Measurements from ENCODE around the gene FZR1. TPM values are rescaled to one million over a fixed set of nuclear protein-coding genes. Genes with fewer than 3 reads are reported as not detected.

Gene FZR1
- total RNA-seq, 1 experiment from 2014 or later, result 51.4 TPM

DNA sequence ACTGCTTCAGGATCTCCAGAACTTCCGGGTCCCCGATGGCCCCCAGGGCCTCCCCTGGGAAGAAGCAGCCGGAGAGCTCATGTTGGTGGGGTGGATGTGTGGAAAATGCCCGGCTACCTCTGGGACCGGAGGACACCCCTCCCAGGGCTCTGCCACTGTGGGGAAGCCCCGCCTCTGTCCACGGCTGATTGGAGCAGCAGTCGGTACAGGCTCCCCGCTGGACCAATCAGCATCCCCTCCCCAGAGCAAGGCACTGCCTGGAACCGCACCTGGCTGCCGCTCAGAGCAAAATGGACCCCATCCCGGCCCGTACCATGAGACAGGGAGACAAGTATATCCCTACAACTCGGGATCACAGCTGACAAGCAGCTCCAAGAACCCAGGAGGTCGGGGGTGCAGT lies 12.1 kb upstream of the FZR1 start:
- H2BK120ac ChIP-seq (ENCODE audit: low read depth, low read length, poor library complexity, severe bottlenecking), result no peak overlapping the region
- no peak overlapping the region for H4K8ac ChIP-seq (replicated peaks; ENCODE audit: insufficient read length, low read depth, low read length)
- no peak overlapping the region for H3K18ac ChIP-seq (ENCODE audit: insufficient read length, low read depth, low read length)
- H4K91ac ChIP-seq (ENCODE audit: insufficient read length, low read depth, low read length), result no peak overlapping the region
- no peak overlapping the region for H3K4ac ChIP-seq (ENCODE audit: low read depth, low read length)
- Mint-ChIP-seq H3K36me3 (ENCODE audit: insufficient read depth in 1 of 3, low read depth in 3 of 3) (peaks cover 20 to 50% (median 41%) of the 10 kb centered on the region in 3 experiments; a peak in 6 of 7 replicates), H3K4me1 (peaks cover under 1 to 1% of the 10 kb centered on the region in 2 experiments; a peak in 2 of 4 replicates), H3K9me3 (no peaks in the 10 kb centered on the region; a peak in 1 of 5 replicates), H3K4me3 (no peak overlapping the region; a peak in 1 of 5 replicates), H3K27ac (no peak overlapping the region), H3K27me3 (ENCODE audit: low read depth) (no peaks in the 10 kb centered on the region)
- no peak overlapping the region for H3T11ph ChIP-seq (ENCODE audit: low read length)
- TF ChIP-seq, protein P1, sequence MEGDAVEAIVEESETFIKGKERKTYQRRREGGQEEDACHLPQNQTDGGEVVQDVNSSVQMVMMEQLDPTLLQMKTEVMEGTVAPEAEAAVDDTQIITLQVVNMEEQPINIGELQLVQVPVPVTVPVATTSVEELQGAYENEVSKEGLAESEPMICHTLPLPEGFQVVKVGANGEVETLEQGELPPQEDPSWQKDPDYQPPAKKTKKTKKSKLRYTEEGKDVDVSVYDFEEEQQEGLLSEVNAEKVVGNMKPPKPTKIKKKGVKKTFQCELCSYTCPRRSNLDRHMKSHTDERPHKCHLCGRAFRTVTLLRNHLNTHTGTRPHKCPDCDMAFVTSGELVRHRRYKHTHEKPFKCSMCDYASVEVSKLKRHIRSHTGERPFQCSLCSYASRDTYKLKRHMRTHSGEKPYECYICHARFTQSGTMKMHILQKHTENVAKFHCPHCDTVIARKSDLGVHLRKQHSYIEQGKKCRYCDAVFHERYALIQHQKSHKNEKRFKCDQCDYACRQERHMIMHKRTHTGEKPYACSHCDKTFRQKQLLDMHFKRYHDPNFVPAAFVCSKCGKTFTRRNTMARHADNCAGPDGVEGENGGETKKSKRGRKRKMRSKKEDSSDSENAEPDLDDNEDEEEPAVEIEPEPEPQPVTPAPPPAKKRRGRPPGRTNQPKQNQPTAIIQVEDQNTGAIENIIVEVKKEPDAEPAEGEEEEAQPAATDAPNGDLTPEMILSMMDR (conservative IDR thresholded peaks at IDR 0.05), result no peak
- H4K5ac ChIP-seq (ENCODE audit: insufficient read length, low read depth, low read length), result no peak overlapping the region
- WGBS (ENCODE audit: extremely low coverage, insufficient read length, low lambda C conversion rate), result no CpG with 5 or more reads among the region's 15 CpGs
- H3K9ac ChIP-seq (ENCODE audit: extremely low read depth, insufficient read length, low read length), result no peak overlapping the region
- no peak overlapping the region for H3K23ac ChIP-seq (ENCODE audit: insufficient read length, low read depth, low read length)
- H3K4me1 ChIP-seq (ENCODE audit: insufficient read depth, low read length), result no peaks in the 10 kb centered on the region
- no peak overlapping the region for H3K56ac ChIP-seq (ENCODE audit: insufficient read length, low read depth, low read length)
- H3K79me2 ChIP-seq (ENCODE audit: insufficient read depth, low read length), result peaks cover 2% of the 10 kb centered on the region
- H2AK5ac ChIP-seq (ENCODE audit: insufficient read length, low read length), result no peak overlapping the region
- no peak overlapping the region for H2BK15ac ChIP-seq (ENCODE audit: low read depth, low read length)
- no peaks in the 10 kb centered on the region for H3K79me1 ChIP-seq (ENCODE audit: insufficient read depth, low read depth, low read length, poor library complexity, severe bottlenecking)
- no peak overlapping the region for H2BK20ac ChIP-seq (ENCODE audit: low read depth, low read length, poor library complexity, severe bottlenecking)
- H3K27me3 ChIP-seq (ENCODE audit: insufficient read depth, low read length), result no peaks in the 10 kb centered on the region
- no peak overlapping the region for H3K4me2 ChIP-seq (ENCODE audit: insufficient read depth, insufficient read length, low read length)
- H3K14ac ChIP-seq (ENCODE audit: insufficient read depth, low read length), result no peak overlapping the region; the same call in 1 of the 2 replicates
- no peak overlapping the region for H2BK5ac ChIP-seq (ENCODE audit: insufficient read length, low read length)
- no peak overlapping the region for H2AFZ ChIP-seq (ENCODE audit: low read length)
- no peak overlapping the region for H3K27ac ChIP-seq (ENCODE audit: insufficient read length, low read depth, low read length)
- H4K20me1 ChIP-seq (ENCODE audit: control insufficient read depth, insufficient read depth, insufficient read length), result no peaks in the 10 kb centered on the region
- H2BK12ac ChIP-seq (ENCODE audit: insufficient read length, low read depth, low read length), result no peak overlapping the region
- H3K9me3 ChIP-seq (ENCODE audit: control insufficient read depth, low read depth, low read length), result no peaks in the 10 kb centered on the region
- no peaks in the 10 kb centered on the region for H3K23me2 ChIP-seq (ENCODE audit: insufficient read length, low read depth, low read length, poor library complexity, severe bottlenecking)
- DNase-seq, result peak; percentile 88

Measured in H9 (cell line).